HEK293 (cell line): Measurements from ENCODE around the gene PSMC3.

Experiments used
- KLF9 ChIP-seq: fragments of 450-650 bp; formaldehyde crosslinking; IDR thresholded peaks from 2 replicates; pipeline ENCODE4 v1.5.1; 2016; ENCODE audit warnings: missing biosample characterization, missing genetic modification characterization, low read depth
- SP2 ChIP-seq: fragments of 450-650 bp; formaldehyde crosslinking; IDR thresholded peaks from 2 replicates; pipeline ENCODE4 v1.5.1; 2016; ENCODE audit warnings: missing biosample characterization, missing genetic modification characterization
- TRIM28 ChIP-seq: IDR thresholded peaks from 2 replicates; pipeline ENCODE4 v1.6.1; 2011; ENCODE audit warnings: low read length, control low read depth, borderline replicate concordance
- YY1 ChIP-seq: fragments of 450-650 bp; formaldehyde crosslinking; IDR thresholded peaks from 2 replicates; pipeline ENCODE4 v1.5.1; 2018; ENCODE audit warnings: missing biosample characterization, missing genetic modification characterization
- ZNF184 ChIP-seq: fragments of 450-650 bp; IDR thresholded peaks from 2 replicates; pipeline ENCODE4 v1.5.1; 2018; ENCODE audit warnings: missing biosample characterization, mild to moderate bottlenecking, missing genetic modification characterization
- ZNF302 ChIP-seq: fragments of 450-650 bp; formaldehyde crosslinking; IDR thresholded peaks from 2 replicates; pipeline ENCODE4 v1.5.1; 2016; ENCODE audit warnings: missing biosample characterization, missing genetic modification characterization, low read depth
- ZNF324 ChIP-seq: fragments of 450-650 bp; formaldehyde crosslinking; IDR thresholded peaks from 2 replicates; pipeline ENCODE4 v1.5.1; 2016; ENCODE audit warnings: missing biosample characterization, missing genetic modification characterization
- ZNF335 ChIP-seq: fragments of 450-650 bp; formaldehyde crosslinking; conservative IDR thresholded peaks from 2 replicates; pipeline ENCODE4 v1.5.1; 2016; ENCODE audit warnings: missing biosample characterization, missing genetic modification characterization
- ZNF350 ChIP-seq: fragments of 450-650 bp; formaldehyde crosslinking; IDR thresholded peaks from 2 replicates; pipeline ENCODE4 v1.5.0; 2017; ENCODE audit warnings: missing biosample characterization, mild to moderate bottlenecking, missing genetic modification characterization
- ZNF423 ChIP-seq: fragments of 450-650 bp; formaldehyde crosslinking; IDR thresholded peaks from 2 replicates; pipeline ENCODE4 v1.5.1; 2016; ENCODE audit warnings: missing biosample characterization, missing genetic modification characterization
- TF ChIP-seq, protein P1 (sequence below): fragments of 450-650 bp; formaldehyde crosslinking; IDR thresholded peaks from 2 replicates; pipeline ENCODE4 v1.5.1; 2016; ENCODE audit warnings: missing biosample characterization, missing genetic modification characterization
- TF ChIP-seq, protein P2 (sequence below): fragments of 450-650 bp; formaldehyde crosslinking; IDR thresholded peaks from 2 replicates; pipeline ENCODE4 v1.5.1; 2016; ENCODE audit warnings: missing biosample characterization, missing genetic modification characterization, borderline replicate concordance

DNA sequence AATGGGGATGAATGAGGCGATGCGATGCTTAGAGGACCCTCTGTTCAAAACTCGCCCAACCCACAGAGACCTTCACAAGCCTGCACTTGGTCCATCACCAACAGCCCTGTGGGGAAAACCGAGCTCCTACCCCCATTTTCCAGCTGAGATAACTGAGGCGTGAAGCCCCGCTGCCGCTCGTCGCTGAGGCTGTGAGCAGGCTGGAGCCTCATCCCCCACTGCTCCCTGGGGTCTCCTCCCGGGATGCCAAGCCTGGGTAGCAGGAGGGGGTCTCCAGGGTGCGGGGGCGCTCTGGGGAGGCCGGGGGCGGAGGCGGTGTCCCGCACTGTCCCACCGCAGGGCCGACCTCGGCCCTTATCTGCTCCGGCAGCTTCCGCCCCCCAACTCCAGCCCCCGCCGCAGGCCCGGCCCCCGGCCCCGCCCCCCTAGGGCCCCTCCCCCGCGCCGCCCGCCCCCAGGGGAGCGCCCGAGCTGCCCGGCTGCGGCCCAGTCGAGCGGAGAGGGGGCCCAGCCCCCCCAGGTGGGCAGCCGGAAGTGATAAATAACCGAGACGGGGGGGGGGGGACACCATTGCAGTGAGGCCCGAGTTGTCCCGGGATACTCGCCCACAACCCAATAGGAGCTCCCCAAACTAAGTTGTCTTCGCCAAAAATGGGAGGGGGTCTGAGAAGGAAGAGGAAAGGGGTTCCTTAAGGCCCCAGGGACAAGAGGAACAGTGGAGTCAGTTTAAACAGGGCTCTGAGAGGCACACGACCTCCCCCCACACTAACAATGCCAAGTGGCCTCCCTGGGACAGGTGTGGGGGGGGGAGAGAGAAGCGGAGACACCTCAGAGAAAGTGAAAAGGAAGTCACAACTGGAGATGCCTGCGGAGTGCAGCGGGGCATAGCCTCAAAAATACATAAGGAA, 26.1 kb downstream of the PSMC3 start:
- TF ChIP-seq SP2 (tag by site-specific recombination) (no peak; the same call in none of the 2 replicates), ZNF350 (tag by site-specific recombination) (no peak), ZNF335 (tag by site-specific recombination) (peak; percentile 59; the same call in 1 of the 2 replicates), YY1 (no peak), ZNF423 (peak; percentile 39), ZNF324 (tag by site-specific recombination) (no peak), ZNF184 (no peak), ZNF302 (tag by site-specific recombination) (no peak), TRIM28 (no peak; the same call in 1 of the 2 replicates), KLF9 (tag by site-specific recombination) (no peak)
- TF ChIP-seq, protein P1, sequence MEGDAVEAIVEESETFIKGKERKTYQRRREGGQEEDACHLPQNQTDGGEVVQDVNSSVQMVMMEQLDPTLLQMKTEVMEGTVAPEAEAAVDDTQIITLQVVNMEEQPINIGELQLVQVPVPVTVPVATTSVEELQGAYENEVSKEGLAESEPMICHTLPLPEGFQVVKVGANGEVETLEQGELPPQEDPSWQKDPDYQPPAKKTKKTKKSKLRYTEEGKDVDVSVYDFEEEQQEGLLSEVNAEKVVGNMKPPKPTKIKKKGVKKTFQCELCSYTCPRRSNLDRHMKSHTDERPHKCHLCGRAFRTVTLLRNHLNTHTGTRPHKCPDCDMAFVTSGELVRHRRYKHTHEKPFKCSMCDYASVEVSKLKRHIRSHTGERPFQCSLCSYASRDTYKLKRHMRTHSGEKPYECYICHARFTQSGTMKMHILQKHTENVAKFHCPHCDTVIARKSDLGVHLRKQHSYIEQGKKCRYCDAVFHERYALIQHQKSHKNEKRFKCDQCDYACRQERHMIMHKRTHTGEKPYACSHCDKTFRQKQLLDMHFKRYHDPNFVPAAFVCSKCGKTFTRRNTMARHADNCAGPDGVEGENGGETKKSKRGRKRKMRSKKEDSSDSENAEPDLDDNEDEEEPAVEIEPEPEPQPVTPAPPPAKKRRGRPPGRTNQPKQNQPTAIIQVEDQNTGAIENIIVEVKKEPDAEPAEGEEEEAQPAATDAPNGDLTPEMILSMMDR = no peak
- TF ChIP-seq, protein P2, sequence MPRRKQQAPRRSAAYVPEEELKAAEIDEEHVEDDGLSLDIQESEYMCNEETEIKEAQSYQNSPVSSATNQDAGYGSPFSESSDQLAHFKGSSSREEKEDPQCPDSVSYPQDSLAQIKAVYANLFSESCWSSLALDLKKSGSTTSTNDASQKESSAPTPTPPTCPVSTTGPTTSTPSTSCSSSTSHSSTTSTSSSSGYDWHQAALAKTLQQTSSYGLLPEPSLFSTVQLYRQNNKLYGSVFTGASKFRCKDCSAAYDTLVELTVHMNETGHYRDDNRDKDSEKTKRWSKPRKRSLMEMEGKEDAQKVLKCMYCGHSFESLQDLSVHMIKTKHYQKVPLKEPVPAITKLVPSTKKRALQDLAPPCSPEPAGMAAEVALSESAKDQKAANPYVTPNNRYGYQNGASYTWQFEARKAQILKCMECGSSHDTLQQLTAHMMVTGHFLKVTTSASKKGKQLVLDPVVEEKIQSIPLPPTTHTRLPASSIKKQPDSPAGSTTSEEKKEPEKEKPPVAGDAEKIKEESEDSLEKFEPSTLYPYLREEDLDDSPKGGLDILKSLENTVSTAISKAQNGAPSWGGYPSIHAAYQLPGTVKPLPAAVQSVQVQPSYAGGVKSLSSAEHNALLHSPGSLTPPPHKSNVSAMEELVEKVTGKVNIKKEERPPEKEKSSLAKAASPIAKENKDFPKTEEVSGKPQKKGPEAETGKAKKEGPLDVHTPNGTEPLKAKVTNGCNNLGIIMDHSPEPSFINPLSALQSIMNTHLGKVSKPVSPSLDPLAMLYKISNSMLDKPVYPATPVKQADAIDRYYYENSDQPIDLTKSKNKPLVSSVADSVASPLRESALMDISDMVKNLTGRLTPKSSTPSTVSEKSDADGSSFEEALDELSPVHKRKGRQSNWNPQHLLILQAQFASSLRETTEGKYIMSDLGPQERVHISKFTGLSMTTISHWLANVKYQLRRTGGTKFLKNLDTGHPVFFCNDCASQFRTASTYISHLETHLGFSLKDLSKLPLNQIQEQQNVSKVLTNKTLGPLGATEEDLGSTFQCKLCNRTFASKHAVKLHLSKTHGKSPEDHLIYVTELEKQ (tag by site-specific recombination) = no peak
